ENCODE data around the gene KLK11. TPM values are rescaled to one million over a fixed set of nuclear protein-coding genes. Genes with fewer than 3 reads are reported as not detected.

The KLK11 gene
- total and polyA plus RNA-seq, 10 of the 15 experiments (the other 5 are each of a cell fraction or from before 2014, with no cell fraction given): not detected

DNA sequence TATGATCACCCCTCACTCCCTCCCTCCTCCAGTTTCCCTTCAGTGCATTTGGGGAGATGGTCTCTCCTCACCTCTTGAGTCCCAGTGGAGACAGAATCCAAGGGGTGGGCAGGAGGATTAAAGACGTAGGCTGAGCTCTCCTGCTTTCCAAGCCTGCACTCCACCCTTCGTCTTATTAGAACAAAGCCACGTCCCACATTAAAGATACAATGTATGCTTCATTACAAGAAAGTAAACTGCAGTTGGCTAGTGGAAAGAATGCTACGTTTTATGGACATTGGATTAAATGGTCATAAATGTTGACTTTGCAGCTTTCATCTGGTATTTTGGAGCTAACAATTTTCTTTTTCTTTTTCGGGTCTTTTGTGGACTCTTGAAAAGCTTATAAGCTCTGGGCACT lies 1.5 kb upstream of the KLK11 start:
- no peaks in the 10 kb centered on the region for H3K4me1 ChIP-seq (ENCODE audit: control insufficient read depth, insufficient read depth, low read length)
- no TSS peak for BruUV-seq (replicated peaks)
- no peak overlapping the region for H3K4me2 ChIP-seq (ENCODE audit: control insufficient read depth, insufficient read depth)
- no peak overlapping the region for H3K9ac ChIP-seq (ENCODE audit: control insufficient read depth, insufficient read depth, low read length)
- H3K79me2 ChIP-seq (ENCODE audit: control insufficient read depth, insufficient read depth, low read length): no peaks in the 10 kb centered on the region
- no peak for FAIRE-seq
- CTCF ChIA-PET: no interaction called here
- intact Hi-C loops (cut with micrococcal nuclease; ENCODE audit: unreplicated experiment) (no loop called here), in situ Hi-C loops (cut with MboI) (no loop called here)
- no peak overlapping the region for H3K4me3 ChIP-seq
- H3K27me3 ChIP-seq (replicated peaks in 1 of 2; ENCODE audit: control insufficient read depth in 2 of 2, insufficient read depth in 2 of 2, low read length in 1 of 2): no peaks in the 10 kb centered on the region; a peak in 1 of 4 replicates
- POLR2A ChIA-PET: no interaction called here
- 0% methylated on average over 5 of the region's 5 CpGs for WGBS (ENCODE audit: insufficient coverage, insufficient replicate concordance, low lambda C conversion rate, missing lambda C conversion rate)
- H3K27ac ChIP-seq (ENCODE audit: control insufficient read depth, insufficient read depth): no peak overlapping the region
- H3K9me3 ChIP-seq (replicated peaks; ENCODE audit: control insufficient read depth, insufficient read depth, low read length): no peaks in the 10 kb centered on the region
- TF ChIP-seq TBL1XR1 (IDR thresholded peaks at IDR 0.05; ENCODE audit: low read depth, low read length) (no peak), NFXL1 (IDR thresholded peaks at IDR 0.05; ENCODE audit: borderline replicate concordance) (no peak), MTA2 (IDR thresholded peaks at IDR 0.05; ENCODE audit: low read depth) (no peak), HCFC1 (IDR thresholded peaks at IDR 0.05; ENCODE audit: low read length) (no peak), SMAD5 (IDR thresholded peaks at IDR 0.05; ENCODE audit: low read depth) (no peak), NRF1 (conservative IDR thresholded peaks at IDR 0.05; ENCODE audit: low read depth, low read length) (no peak), PAX8 (IDR thresholded peaks at IDR 0.05) (no peak), MEF2B (IDR thresholded peaks at IDR 0.05; ENCODE audit: partially characterized antibody, poor library complexity, severe bottlenecking) (no peak), ZNF384 (IDR thresholded peaks at IDR 0.05; ENCODE audit: borderline replicate concordance, low read depth, low read length) (no peak), ZBTB33 (IDR thresholded peaks at IDR 0.05) (no peak), CREB1 (IDR thresholded peaks at IDR 0.05; ENCODE audit: low read depth) (no peak), RB1 (IDR thresholded peaks at IDR 0.05; ENCODE audit: borderline replicate concordance) (no peak), KDM1A (IDR thresholded peaks at IDR 0.05; ENCODE audit: borderline replicate concordance) (no peak), FOXM1 (IDR thresholded peaks at IDR 0.05; ENCODE audit: low read depth, low read length) (no peak)
- TF ChIP-seq, protein P1, sequence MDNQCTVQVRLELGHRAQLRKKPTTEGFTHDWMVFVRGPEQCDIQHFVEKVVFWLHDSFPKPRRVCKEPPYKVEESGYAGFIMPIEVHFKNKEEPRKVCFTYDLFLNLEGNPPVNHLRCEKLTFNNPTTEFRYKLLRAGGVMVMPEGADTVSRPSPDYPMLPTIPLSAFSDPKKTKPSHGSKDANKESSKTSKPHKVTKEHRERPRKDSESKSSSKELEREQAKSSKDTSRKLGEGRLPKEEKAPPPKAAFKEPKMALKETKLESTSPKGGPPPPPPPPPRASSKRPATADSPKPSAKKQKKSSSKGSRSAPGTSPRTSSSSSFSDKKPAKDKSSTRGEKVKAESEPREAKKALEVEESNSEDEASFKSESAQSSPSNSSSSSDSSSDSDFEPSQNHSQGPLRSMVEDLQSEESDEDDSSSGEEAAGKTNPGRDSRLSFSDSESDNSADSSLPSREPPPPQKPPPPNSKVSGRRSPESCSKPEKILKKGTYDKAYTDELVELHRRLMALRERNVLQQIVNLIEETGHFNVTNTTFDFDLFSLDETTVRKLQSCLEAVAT (IDR thresholded peaks at IDR 0.05): no peak
- ATAC-seq: no peak
- no peak for DNase-seq (ENCODE audit: low read depth, low spot score)
- RAD21 ChIA-PET (ENCODE audit: unreplicated experiment): no interaction called here
- H4K20me1 ChIP-seq (ENCODE audit: control insufficient read depth, insufficient read depth): no peaks in the 10 kb centered on the region
- SMC1A ChIA-PET (ENCODE audit: uncharacterized antibody, unreplicated experiment): no interaction called here
- H2AFZ ChIP-seq (ENCODE audit: control insufficient read depth, low read depth, low read length): no peak overlapping the region
- no peaks in the 10 kb centered on the region for H3K36me3 ChIP-seq (ENCODE audit: control insufficient read depth in 2 of 2, insufficient read depth in 2 of 2, low read length in 1 of 2)
